RWPE1 (cell line): ENCODE data around the gene MAS1.
"Not testable (repeated sequence)": the region's sequence is repeated elsewhere in the genome, so short reads cannot be mapped to it uniquely, and the experiment has no call there.

Experiments used
- CTCF ChIA-PET: fragments of 350-600 bp; sonication (Branson Sonifier 250); formaldehyde crosslinking; extraction: SDS; loops from one replicate; lab custom pipeline; 2021; lab: Yijun Ruan, JAX
- POLR2A ChIA-PET: fragments of 400-600 bp; formaldehyde crosslinking; extraction: SDS; loops from one replicate; lab custom pipeline; 2020; ENCODE audit warnings: antibody characterized with exemption; ENCODE audit not compliant: low non-redundant PET; lab: Yijun Ruan, JAX
- DNase-seq: peaks from one replicate; pipeline ENCODE4 v3.0.0; 2012; ENCODE audit warnings: low spot score
- H3K27ac ChIP-seq: fragments of 450-650 bp; 2 replicates; pipeline ENCODE4 v1.5.1; 2017
- TF ChIP-seq, protein P1 (sequence below): fragments of 450-650 bp; conservative IDR thresholded peaks from 2 replicates; pipeline ENCODE4 v1.5.1; 2017; ENCODE audit warnings: low read depth, mild to moderate bottlenecking

Gene MAS1

DNA sequence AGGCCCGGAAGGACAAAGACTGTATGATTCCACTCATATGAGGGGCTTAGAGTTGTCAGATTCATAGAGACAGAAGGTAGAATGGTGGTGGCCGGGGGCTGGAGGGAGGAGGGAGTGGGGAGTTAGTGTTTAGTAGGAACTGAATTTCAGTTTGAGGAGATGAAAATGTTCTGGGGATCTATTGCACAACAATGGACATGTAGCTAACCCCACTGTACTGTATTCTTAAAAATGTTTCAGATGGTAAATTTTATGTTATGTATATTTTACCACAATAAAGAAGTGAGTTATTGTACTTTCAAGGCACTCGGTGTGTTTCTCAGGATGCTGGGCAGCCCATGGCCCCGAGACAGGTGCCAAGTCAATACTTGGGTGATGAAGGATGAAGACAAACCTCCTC lies 25.4 kb downstream of the MAS1 start:
- no peak for DNase-seq
- ChIA-PET CTCF (interaction anchor here (0.6 kb wide), 1 partner anchor 847 kb away, joined by 3 read pairs; no protein-coding TSS in a partner anchor), POLR2A (no interaction called here)
- no peak overlapping the region for H3K27ac ChIP-seq
- TF ChIP-seq, protein P1, sequence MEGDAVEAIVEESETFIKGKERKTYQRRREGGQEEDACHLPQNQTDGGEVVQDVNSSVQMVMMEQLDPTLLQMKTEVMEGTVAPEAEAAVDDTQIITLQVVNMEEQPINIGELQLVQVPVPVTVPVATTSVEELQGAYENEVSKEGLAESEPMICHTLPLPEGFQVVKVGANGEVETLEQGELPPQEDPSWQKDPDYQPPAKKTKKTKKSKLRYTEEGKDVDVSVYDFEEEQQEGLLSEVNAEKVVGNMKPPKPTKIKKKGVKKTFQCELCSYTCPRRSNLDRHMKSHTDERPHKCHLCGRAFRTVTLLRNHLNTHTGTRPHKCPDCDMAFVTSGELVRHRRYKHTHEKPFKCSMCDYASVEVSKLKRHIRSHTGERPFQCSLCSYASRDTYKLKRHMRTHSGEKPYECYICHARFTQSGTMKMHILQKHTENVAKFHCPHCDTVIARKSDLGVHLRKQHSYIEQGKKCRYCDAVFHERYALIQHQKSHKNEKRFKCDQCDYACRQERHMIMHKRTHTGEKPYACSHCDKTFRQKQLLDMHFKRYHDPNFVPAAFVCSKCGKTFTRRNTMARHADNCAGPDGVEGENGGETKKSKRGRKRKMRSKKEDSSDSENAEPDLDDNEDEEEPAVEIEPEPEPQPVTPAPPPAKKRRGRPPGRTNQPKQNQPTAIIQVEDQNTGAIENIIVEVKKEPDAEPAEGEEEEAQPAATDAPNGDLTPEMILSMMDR = no peak

DNA sequence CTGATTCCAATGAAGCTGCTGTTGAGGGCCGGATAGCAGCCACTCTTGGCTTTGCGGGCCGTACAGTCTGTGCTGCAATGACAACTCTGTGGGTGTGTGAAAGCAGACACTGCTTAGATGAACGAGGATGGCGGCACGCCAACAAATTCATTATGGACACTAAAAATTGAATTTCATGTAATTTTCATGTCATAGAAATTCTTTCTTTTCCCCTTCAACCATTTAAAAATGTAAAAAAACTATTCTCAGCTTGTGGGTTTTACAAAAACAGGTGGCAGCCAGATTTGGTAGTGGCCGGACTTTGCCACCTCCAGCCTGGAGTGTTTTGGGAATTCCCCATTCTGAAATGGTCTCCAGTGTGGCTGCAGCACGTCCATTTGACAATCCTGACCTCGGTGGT lies 26.0 kb downstream of the MAS1 start:
- ChIA-PET CTCF (interaction anchor here (0.6 kb wide), 1 partner anchor 847 kb away, joined by 3 read pairs; no protein-coding TSS in a partner anchor), POLR2A (no interaction called here)
- no peak for DNase-seq
- H3K27ac ChIP-seq = no peak overlapping the region
- TF ChIP-seq, protein P1 = no peak

DNA sequence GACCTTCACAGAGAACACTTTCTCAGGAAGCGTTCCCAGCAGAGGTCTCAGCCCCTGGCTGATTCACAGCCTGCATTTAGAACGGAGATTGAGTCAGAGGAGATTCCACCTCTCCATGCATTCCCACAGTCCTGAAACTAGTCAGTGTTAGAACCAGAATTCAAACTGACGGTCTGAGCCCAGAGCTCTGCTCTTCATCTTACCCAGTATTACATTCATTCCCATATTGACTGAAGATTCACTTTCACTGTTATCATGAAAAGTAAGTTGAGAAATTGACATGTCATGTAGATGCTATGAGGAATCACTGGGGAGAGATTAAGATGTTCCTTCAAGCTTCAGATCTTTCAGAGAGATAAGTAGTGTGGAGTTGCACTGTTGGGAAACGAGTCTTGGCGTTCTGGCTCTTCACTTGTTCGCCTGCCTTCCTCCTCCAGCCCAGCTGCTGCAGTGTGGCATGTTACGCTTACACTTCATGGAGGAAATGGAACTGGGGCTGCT lies 28.3 kb downstream of the MAS1 start:
- H3K27ac ChIP-seq = no peak overlapping the region
- ChIA-PET POLR2A (no interaction called here), CTCF (interaction anchor here (0.8 kb wide), 1 partner anchor 22 kb away, joined by 4 read pairs; no protein-coding TSS in a partner anchor)
- TF ChIP-seq, protein P1 = no peak
- DNase-seq = no peak

DNA sequence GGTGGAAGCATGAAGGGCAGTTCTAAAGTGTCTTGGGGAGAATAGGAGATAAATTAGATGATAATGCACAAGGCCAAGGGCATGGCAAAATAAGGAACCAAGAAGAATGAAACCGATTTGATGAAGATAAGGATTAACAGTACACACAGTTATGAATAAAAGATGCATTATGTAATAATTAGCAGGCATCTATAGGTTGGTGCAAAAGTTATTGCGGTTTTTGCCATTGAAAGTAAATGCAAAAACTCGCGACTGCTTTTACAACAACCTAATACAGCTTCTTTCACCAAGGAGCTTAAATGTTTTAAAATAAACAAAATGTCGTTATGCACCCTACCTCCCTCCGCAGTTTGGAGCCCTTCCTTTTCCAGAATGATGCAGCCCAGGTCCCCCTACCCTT lies 29.0 kb downstream of the MAS1 start:
- no peak overlapping the region for H3K27ac ChIP-seq
- TF ChIP-seq, protein P1 = no peak
- ChIA-PET POLR2A (no interaction called here), CTCF (interaction anchor here (0.8 kb wide), 1 partner anchor 21 kb away, joined by 4 read pairs; no protein-coding TSS in a partner anchor)
- no peak for DNase-seq

DNA sequence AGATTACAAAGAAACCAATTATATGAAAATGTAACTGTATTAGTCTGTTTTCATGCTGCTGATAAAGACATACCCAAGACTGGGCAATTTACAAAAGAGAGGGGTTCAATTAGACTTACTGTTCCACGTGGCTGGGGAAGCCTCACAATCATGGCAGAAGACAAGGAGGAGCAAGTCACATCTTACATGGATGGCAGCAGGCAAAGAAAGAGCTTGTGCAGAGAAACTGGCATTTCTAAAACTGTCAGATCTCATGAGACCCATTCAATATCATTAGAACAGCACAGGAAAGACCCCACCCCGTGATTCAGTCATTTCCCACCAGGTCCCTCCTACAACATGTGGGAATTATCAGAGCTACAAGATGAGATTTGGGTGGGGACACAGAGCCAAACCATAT lies 33.4 kb downstream of the MAS1 start:
- POLR2A ChIA-PET, H3K27ac ChIP-seq, DNase-seq: not testable (repeated sequence)
- CTCF ChIA-PET = interaction anchor here (0.6 kb wide), 1 partner anchor 75 kb away, joined by 4 read pairs; no protein-coding TSS in a partner anchor

DNA sequence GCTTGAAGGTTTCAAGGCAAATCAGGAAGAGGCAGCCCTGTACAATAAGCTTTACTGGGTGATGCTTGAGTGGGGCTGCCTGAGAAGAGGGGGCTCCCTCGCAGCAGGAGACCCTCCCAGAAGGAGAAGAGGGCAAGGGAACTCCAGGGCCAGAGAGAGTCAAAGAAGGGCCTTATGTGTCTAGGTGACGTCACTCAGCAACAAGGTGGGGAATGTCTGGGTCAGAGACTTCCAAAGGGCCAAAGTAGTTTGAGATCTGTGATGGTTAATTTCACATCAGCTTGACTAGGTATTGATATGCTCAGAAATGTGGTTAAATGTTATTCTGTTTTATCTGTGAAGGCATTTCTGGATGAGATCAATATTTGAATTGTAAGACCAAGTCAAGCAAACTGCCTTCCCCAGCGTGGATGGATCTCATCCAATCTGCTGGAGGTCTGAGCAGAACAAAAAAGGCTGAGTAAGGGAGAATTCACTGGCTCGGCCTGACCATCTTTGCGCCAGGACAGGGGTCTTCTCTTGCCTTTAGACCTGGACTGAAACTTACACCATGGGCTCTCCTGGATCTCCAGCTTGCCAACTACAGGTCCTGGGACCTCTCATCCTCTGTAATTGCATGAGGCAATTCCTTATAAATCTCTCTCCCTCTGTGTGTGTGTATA lies 35.9 kb downstream of the MAS1 start:
- DNase-seq = no peak
- POLR2A ChIA-PET = no interaction called here
- H3K27ac ChIP-seq = no peak overlapping the region
- CTCF ChIA-PET = no interaction called here
- TF ChIP-seq, protein P1 = no peak

DNA sequence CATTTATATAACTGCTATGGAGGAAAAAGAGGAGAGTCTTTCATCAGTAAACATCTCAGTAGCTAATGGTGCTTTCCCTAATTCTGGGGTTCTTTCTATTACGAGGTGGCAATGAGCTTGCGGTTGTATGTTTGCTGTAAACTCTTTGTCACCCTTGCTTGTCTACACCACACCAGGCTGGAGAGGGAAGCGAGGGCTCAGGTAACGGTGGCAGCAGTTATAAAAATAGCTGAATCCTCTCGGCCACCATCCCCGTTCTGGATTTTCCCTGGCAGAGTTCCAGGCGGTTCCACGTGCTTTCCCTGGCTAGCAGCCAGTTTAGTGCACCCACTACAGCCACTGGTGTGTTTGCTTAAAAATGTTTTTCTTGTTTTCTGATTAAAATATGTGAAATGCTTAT lies 39.0 kb downstream of the MAS1 start:
- no peak for DNase-seq
- TF ChIP-seq, protein P1 = no peak
- ChIA-PET CTCF (interaction anchor here (0.6 kb wide), 1 partner anchor 22 kb away, joined by 4 read pairs; no protein-coding TSS in a partner anchor), POLR2A (no interaction called here)
- no peak overlapping the region for H3K27ac ChIP-seq
